ENCODE results near the gene YDJC.
"Not testable (repeated sequence)": the region's sequence is repeated elsewhere in the genome, so short reads cannot be mapped to it uniquely, and the experiment has no call there.

The YDJC gene

DNA sequence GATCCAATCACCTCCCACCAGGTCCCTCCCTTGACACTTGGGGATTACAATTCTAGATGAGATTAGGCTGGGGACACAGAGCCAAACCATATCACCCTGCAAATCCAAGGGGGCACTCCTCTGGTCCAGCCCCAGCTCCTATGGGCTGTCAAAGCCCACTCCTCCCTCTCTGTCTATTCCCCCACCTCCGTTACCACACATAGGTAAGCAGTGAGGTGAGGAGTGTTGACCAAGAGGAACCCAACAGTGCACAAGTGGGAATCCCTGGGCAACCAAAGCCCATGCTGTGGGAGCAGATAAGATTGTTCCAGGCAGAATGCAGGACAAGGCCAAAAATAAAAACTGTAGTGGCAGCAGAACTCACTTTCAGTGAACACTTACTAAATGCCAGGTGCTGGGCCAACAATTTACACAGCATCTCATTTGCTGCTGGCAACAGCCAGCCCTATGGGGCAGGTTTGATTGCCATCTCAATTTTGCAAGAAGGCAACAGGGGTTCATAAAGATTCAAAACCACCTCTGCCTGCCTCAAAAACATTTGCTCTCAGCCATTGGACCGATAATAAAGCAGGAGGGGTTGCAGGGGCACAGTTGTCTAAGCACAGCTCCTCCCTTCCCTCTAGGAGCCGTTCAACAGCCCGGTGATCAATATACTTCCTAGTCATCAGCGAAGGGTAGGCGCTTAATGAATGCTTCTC, 21.1 kb upstream of the YDJC start:
- no peak for DNase-seq

GRCh38 chr22:21650280-21650679, 20.5 kb upstream of the YDJC start:
- DNase-seq: no peak

DNA sequence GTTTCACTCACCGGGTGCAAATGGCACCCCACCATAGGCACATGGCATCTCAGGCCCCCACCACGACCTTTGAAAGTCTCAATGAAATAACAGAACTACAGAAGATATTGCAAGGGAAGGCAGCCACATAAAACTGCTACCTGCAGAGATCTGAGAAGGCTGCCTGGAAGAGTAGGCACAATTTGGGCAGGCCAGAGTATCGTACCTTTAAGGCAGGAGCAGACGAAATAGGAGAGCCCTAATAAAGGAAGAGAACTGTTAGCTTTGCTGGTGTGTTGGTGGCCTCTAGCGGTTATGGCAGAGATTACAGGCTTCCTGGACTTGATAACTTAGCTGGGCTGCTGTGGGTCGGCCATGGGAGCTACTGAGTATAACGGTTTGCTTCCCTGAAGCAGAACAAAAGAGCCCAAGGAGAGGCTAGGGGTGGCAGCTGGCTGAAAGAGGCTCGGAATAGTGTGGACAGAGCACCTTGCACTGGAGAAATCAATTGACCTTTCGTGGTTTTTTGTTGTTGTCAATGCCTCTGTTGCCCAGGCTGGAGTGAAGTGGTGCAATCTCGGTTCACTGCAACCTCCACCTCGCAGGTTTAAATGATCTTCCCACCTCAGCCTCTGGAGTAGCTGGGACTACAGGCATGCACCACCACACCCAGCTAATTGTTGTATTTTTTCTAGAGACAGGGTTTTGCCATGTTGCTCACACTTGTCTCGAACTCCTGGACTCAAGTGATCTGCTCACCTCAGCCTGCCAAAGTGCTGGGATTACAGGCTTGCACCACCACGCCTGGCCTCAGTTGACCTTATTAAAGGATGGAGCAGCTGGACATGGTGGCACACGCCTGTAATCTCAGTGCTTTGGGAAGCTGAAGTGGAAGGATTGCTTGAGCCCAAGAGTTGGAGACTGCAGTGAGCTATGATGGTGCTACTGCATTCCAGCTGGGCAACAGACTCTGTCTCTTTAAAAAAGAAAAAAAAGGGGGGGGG, 17.1 kb upstream of the YDJC start:
- DNase-seq: peak; percentile 25 to 81

- not testable (repeated sequence) for DNase-seq
Measured at GRCh38 chr22:21645513-21645912, 15.7 kb upstream of the YDJC start.

GRCh38 chr22:21643533-21644357, 13.9 kb upstream of the YDJC start:
- DNase-seq: no peak

DNA sequence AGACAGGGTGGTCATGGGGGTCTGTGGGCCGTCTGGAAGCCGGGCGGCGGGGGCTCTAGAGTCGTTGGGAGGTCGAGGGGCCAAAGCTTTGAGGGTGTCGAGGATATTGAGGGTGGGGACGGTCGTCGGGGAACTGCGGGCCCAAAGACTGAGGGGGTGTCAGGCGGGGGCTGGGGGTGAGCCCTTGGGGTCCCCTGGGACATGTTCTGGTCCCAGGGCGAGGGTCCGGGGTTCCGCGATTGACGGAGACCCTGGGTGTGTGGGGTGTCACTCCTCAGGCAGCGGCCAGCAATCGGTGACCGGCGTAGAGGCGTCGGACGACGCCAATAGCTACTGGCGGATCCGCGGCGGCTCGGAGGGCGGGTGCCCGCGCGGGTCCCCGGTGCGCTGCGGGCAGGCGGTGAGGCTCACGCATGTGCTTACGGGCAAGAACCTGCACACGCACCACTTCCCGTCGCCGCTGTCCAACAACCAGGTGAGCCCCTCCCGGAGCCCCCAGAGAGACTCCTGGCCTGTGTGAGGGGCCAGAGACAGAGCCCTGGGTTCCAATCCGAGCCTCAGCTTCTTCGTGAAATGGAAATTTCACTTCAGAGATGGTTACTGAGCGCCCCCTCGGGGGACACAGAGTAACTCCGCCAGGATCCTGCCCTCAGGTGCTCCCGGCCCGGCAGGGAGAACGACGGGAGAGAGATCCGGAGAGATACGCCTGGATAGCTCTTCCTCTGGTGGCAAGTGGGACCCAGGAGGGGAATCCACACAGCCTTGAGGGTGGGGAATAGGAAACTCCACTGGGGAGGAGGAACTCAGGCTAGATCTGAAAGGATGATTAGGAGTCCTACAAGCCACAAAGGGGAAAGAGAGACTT, 13.0 kb upstream of the YDJC start:
- peak; percentile 49 for DNase-seq

DNA sequence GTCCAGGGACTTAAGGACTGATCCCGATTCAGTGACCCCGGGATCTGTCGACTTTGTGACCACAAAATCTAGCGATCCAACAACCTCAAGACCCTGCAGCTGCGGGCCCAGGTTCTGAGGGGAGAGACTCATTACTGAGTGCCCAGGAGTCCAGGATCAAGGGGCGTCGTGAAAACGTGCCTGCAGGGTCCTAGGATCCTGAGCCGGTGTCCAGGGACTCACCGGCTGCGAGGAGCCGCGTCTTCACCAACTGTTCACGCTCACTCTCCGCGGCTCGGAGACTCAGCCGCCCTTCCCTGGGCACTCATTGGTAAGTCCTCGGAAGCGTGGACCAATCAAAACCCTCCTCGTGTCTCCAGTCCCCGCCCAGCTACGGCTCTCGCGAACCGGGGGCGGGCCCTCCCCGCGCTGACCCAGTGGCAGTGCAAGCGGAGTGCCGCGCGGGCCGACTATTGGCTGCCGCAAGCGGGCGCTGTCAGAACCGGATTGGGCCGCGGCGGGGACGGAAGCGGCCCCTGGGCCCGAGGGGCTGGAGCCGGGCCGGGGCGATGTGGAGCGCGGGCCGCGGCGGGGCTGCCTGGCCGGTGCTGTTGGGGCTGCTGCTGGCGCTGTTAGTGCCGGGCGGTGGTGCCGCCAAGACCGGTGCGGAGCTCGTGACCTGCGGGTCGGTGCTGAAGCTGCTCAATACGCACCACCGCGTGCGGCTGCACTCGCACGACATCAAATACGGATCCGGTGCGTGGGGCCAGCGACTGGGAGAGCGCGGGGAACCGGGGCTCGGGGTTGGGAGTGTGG, 12.2 kb upstream of the YDJC start, which contains the start of gene SDF2L1:
Gene SDF2L1 (plus strand): TSS at position 514 of the 795 bp plus-strand sequence. CDS start 35 bp downstream, at position 549.
- peak; percentile 89 to 92 for DNase-seq

DNA sequence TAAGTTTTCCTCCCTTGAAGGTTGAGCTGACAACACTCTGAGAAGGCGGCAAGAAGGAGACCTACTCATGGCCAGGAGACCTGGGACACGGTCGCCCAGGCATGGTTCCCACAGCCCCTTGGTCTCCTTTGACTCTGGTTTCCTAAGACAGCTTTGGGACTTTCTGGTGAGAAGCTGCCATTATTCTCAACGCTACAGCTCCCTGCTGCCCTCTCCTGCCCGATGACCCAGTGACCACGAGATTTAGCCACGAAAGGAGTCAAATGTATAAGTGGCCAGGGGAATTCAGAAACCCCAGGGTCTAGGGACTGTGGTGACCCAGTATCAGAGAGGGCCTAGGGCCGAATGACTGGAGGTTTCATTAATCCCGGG, 11.6 kb upstream of the YDJC start:
- DNase-seq: peak in 1 of 2 experiments; percentile 60

DNA sequence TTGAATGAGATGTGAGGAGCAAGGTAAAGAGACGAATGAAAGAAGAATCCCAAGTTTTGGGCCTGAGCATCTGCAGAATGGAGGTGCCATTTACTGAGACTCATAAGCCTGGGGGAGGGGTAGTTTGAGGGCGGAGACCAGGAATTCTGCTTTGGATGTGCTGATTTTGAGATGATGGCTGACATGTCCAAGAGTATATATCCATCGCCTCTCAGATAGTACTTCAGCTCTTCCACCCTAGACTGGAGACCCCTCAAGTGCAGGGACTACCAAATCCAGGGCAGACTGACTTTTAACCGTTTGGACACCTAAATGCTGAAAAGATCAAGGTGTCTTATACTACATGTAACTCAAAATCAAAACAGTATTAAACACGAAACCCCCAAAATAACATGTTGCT, 11.0 kb upstream of the YDJC start:
- DNase-seq: no peak

- no peak for DNase-seq
Measured at GRCh38 chr22:21639359-21639758, 9.5 kb upstream of the YDJC start.

DNA sequence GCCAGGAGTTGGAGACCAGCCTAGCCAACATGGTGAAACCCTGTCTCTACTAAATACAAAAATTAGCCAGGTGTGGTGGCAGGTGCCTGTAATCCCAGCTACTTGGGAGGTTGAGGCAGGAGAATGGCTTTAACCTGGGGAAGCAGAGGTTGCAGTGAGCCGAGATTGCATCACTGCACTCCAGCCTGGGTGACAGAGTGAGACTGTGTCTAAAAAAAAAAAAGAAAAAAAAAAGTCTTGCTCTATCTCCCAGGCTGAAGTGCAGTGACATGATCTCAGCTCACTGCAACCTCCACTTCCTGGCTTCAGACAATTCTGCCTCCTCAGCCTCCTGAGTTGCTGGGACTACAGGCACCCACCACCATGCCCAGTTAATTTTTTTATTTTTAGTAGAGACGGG, 7.6 kb upstream of the YDJC start:
- DNase-seq: not testable (repeated sequence)

DNA sequence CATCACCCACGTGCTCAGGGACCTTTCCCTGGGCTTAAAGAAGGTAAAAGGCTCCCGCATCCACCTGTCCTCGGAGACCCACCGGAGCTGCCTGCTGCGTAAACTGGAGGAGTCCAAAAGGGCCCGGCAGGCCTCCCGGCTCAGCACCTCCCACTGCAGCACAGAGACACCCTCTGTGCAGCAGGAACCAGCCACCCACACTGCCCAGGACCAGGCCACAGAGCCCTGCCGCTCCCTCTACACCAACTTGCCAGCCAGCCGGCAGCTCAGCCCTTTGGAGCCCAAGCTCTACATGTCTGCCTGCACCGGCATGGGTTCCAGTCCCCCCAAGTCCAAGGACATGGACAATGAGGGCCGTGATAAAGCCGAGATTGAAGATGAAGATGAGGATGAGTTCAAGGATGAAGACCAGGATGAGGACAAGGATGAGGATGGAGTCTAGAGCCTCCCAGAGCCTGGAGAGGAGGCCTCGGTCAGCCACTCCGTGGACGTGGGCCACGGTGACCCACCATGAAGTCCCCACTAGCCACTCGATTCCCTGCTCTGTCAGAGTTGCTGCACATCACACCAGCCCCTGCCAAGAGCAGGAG, 6.9 kb upstream of the YDJC start:
- no peak for DNase-seq

DNA sequence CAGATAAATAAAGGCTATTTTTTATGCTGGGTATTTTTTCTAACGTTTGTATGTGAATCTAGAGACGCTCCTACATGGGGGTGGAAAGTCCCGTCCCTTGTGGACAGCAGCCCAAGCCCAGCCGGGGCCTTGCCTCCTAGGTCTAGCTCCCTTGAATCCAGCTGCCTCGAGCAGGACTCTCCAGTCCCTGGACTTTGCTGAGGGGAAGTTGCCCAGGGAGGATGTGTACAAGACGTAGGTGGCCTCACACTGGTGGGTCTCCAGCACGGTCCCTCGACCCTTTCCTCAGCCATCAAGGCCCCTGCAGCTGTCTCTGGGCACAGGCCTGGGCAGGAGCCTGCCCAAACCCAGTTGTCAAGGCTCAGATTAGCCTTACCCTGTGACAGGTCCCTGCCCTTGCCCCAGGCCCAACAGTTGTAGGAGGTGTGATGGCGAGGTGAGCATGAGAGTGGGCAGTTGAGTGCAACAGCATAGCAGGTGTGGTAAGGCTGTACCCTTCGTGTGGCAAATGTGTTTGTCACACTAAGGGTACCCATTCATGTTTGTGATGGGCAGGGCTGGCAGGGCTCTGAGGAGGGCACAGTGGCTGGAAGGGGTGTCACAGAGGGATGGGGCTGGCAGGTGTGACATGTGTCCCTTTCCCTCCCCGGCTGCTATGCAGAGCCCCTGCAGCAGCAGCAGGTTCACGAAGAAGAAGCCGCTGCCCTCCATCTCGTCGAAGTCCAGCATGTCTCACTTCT, 6.1 kb upstream of the YDJC start:
- DNase-seq: no peak

GRCh38 chr22:21634844-21635243, 5.0 kb upstream of the YDJC start:
- no peak for DNase-seq

DNA sequence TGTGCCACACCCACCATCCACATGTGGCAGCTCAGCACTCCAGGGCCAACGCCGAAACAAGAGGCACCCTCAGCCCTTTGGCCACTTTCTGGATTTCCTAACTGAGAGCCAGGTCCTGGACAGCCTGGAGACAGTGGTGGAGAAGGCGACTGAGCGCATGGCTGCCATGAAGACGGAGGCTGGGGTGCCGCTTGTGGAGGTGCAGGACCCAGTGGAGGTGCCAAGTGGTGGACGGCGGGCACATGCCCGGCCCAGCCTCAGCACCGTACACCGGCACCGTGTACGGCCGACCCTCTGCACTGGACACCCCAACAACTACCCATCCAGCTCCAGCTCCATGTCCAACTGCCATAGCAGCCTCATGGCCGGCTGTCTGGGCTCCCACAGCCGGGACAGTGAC, 4.3 kb upstream of the YDJC start:
- DNase-seq: no peak

DNA sequence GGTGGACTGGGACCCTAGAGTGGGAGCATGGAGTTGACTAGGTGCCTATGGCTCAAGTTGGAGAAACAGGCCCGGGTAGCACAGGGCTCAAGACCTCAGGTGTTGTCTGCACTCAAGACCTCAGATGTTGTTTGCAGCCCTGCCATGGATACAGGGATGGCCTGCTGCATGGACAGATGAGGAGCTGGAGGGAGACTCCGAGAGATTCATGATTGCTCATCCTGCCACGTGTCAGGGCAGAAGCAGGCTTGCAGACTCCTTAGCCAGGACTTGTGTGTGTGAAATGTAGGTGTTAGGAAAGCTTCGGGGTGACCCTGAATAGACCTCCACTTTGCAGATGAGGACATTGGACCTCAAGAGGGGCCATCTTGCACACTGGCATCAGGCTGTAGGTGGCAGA, 3.7 kb upstream of the YDJC start:
- DNase-seq: no peak

DNA sequence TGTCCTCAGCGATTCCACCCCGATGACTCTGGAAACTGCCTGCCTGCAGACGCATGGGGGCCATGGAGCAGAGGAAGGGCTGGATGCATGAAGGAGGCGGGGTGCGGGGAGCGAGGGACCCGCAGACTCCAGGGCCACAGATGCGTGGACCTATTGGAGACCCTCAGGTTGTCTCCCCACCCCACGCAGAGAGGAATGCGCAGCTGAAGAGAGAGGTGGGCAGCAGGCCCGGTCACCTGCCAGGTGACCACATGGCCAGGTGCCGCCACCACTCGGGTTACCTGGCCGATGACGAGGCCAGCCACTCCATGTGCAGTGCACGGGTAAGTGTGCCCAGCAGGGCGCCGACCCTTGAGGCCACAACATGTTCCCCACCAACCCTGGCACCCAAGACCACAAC, 3.1 kb upstream of the YDJC start:
- no peak for DNase-seq

DNA sequence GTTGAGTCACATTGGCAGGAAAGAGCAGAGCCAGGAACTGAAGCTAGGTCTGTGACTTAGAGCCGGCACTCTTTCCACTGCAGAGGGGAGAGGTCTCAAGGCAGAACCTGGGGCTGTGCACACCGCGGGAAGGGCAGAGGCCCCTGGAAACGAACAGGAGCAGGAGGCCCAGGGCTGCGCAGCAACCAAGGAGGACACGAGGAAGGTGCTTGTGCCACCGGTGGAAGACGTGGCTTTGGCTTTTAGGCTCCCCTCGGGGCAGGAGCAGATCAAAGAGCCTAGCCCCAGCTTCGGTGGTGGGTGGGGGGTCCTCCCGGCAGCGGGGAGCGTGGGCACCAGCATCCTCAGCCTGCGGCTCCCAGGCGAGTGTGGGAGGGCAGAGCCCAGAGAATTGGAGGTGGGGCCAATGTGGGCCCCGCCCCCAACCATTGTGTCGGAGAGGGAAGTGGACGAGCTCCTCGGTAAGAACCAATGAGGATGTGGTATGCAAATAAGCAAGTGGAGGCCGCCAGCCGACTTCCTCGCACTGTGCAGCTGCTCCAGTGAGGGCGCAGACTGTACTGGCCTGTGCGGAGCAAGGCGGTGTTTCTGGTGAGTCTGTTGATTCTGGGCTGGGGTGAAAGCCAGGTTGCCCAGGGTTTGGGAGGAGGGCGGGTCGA, 2.5 kb upstream of the YDJC start, which contains the start of gene CCDC116:
Gene CCDC116 (plus strand): TSS at position 524 of the 659 bp plus-strand sequence. CDS start 422 bp downstream, outside the sequence.
- no peak for DNase-seq

GRCh38 chr22:21631025-21631424, 1.2 kb upstream of the YDJC start:
- DNase-seq: no peak

Data from SW 1271 (cell line).